ENCODE measurements around the gene PLEKHJ1. TPM values are rescaled to one million over a fixed set of nuclear protein-coding genes. Genes with fewer than 3 reads are reported as not detected.

The PLEKHJ1 gene
- polyA plus RNA-seq, 2 donors: 55.5 to 59.5 TPM

DNA sequence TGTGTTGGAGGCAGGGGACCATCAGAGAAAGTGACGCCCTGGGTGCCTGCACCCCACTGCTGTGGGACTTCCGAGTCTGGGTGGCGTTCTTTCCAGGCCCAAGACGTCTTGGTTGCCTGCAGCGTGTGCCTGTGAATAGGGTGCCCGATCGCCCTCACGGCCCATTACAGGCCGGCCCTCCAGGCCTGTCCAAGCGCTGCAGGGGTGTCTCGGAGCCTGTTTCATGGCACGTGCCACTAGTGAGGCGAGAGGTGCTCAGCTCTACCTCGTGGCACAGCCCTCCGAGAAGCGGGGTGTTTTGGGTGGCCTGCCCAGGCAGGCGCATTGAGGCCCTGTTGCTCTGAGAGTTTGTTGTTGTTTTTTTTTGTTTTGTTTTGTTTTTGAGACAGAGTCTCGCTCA, 42.3 kb downstream of the PLEKHJ1 start:
- H3K4me1 ChIP-seq (ENCODE audit: control insufficient read depth in 2 of 2, insufficient read depth in 2 of 2, low read length in 1 of 2): no peaks in the 10 kb centered on the region
- no peaks in the 10 kb centered on the region for H3K9me3 ChIP-seq (ENCODE audit: control insufficient read depth in 2 of 2, insufficient read depth in 1 of 2, low read depth in 1 of 2, low read length in 1 of 2)
- WGBS, 2 donors: 95% methylated on average over 18 of the region's 18 CpGs
- H3K4me3 ChIP-seq (ENCODE audit: low read depth in 1 of 2, low read length in 2 of 2): no peak overlapping the region
- no peaks in the 10 kb centered on the region for H3K27me3 ChIP-seq (ENCODE audit: control insufficient read depth in 1 of 2, insufficient read depth in 2 of 2, low read length in 2 of 2)
- no peak overlapping the region for H3K27ac ChIP-seq (ENCODE audit: low read depth in 2 of 2, low read length in 1 of 2)
- peaks cover 9 to 59% of the 10 kb centered on the region in 2 donors for H3K36me3 ChIP-seq (ENCODE audit: control insufficient read depth in 2 of 2, insufficient read depth in 2 of 2, low read length in 1 of 2)

DNA sequence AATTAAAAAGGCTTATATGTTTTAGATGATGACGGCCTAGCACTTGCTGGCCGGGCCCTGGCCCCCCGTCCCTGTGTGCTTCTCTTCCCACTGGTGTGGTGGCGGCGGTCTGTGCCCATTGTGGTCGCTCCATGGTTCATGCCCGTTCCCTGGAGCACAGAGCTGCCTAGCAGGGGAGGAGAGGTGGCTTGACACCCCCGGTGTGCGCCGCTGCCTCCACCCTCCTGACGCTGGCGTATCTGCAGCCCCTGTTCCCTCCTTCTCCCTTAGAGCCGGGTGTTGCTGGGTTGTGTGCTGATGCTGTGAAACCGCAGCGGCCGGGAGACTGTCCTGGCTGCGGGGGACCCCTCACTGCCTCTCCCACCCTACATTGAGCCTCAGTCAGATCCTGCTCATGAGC, 43.3 kb downstream of the PLEKHJ1 start:
- Histone ChIP-seq H3K4me1 (ENCODE audit: control insufficient read depth in 2 of 2, insufficient read depth in 2 of 2, low read length in 1 of 2) (no peaks in the 10 kb centered on the region), H3K27ac (ENCODE audit: low read depth in 2 of 2, low read length in 1 of 2) (no peak overlapping the region), H3K4me3 (ENCODE audit: low read depth in 1 of 2, low read length in 2 of 2) (no peak overlapping the region), H3K9me3 (ENCODE audit: control insufficient read depth in 2 of 2, insufficient read depth in 1 of 2, low read depth in 1 of 2, low read length in 1 of 2) (no peaks in the 10 kb centered on the region), H3K36me3 (ENCODE audit: control insufficient read depth in 2 of 2, insufficient read depth in 2 of 2, low read length in 1 of 2) (peaks cover 9 to 64% of the 10 kb centered on the region in 2 donors), H3K27me3 (ENCODE audit: control insufficient read depth in 1 of 2, insufficient read depth in 2 of 2, low read length in 2 of 2) (no peaks in the 10 kb centered on the region)
- WGBS, 2 donors: 97% methylated on average over 16 to 17 of the region's 17 CpGs

DNA sequence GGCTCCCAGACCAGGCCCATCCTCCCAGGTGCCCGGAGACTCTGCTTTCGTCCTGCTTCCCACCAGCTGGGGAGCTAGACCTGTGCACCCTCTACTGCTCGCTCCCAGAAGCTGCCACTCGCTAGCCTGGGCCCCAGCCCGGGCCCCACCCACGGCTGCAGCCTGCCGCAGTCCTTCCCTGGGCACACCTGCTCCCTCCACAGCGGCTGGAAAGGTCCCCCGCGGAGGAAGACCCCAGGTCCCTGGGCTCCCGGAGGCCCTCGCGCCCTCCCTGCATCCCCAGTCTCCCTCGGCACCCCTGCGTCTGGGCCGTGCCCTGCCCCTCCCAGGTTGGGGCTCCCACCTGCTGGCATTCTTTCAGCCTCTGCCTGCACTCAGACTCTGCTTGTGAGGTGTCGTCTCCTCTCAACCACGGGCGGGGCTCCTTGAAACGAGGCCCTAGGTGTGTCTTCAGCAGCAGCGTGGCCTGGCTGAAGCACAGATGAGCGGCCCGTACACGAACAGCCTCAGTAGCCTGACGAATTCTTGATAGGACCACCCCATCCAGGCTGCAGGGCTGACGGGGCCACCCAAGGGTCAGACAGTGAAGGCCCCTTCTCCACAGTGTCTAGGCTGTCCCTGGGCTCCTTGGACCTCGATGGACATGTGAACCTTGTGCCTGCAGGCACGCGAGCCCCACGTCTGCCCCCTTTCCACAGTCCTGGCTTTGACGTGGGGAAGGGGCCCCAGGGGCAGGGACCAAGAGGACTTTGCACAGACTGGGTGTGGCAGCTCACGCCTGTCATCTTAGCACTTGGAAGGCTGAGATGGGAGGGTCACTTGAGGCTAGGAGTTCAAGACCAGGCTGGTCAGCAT, 44.4 kb downstream of the PLEKHJ1 start:
- Histone ChIP-seq H3K27ac (ENCODE audit: low read depth in 2 of 2, low read length in 1 of 2) (no peak overlapping the region), H3K9me3 (ENCODE audit: control insufficient read depth in 2 of 2, insufficient read depth in 1 of 2, low read depth in 1 of 2, low read length in 1 of 2) (no peaks in the 10 kb centered on the region), H3K4me1 (ENCODE audit: control insufficient read depth in 2 of 2, insufficient read depth in 2 of 2, low read length in 1 of 2) (peaks cover 0 to 4% of the 10 kb centered on the region in 2 donors), H3K27me3 (ENCODE audit: control insufficient read depth in 1 of 2, insufficient read depth in 2 of 2, low read length in 2 of 2) (no peaks in the 10 kb centered on the region), H3K4me3 (ENCODE audit: low read depth in 1 of 2, low read length in 2 of 2) (no peak overlapping the region), H3K36me3 (ENCODE audit: control insufficient read depth in 2 of 2, insufficient read depth in 2 of 2, low read length in 1 of 2) (peaks cover 9 to 69% of the 10 kb centered on the region in 2 donors)
- 81 to 86% methylated on average over 32 of the region's 32 CpGs for WGBS, 2 donors

- 92 to 93% methylated on average over 36 to 37 of the region's 37 CpGs for WGBS, 2 donors
- no peak overlapping the region for H3K4me3 ChIP-seq (ENCODE audit: low read depth in 1 of 2, low read length in 2 of 2)
- no peaks in the 10 kb centered on the region for H3K27me3 ChIP-seq (ENCODE audit: control insufficient read depth in 1 of 2, insufficient read depth in 2 of 2, low read length in 2 of 2)
- H3K27ac ChIP-seq (ENCODE audit: low read depth in 2 of 2, low read length in 1 of 2): no peak overlapping the region
- H3K9me3 ChIP-seq (ENCODE audit: control insufficient read depth in 2 of 2, insufficient read depth in 1 of 2, low read depth in 1 of 2, low read length in 1 of 2): no peaks in the 10 kb centered on the region
- peaks cover 7 to 67% of the 10 kb centered on the region in 2 donors for H3K36me3 ChIP-seq (ENCODE audit: control insufficient read depth in 2 of 2, insufficient read depth in 2 of 2, low read length in 1 of 2)
- peaks cover 0 to 7% of the 10 kb centered on the region in 2 donors for H3K4me1 ChIP-seq (ENCODE audit: control insufficient read depth in 2 of 2, insufficient read depth in 2 of 2, low read length in 1 of 2)
These were observed 45.2 kb downstream of the PLEKHJ1 start for GRCh38 chr19:2190848-2191455.

GRCh38 chr19:2189880-2190279, 46.2 kb downstream of the PLEKHJ1 start:
- Histone ChIP-seq H3K4me1 (ENCODE audit: control insufficient read depth in 2 of 2, insufficient read depth in 2 of 2, low read length in 1 of 2) (peaks cover 0 to 7% of the 10 kb centered on the region in 2 donors), H3K4me3 (ENCODE audit: low read depth in 1 of 2, low read length in 2 of 2) (no peak overlapping the region), H3K36me3 (ENCODE audit: control insufficient read depth in 2 of 2, insufficient read depth in 2 of 2, low read length in 1 of 2) (peaks cover 0 to 56% of the 10 kb centered on the region in 2 donors), H3K27me3 (ENCODE audit: control insufficient read depth in 1 of 2, insufficient read depth in 2 of 2, low read length in 2 of 2) (no peaks in the 10 kb centered on the region), H3K9me3 (ENCODE audit: control insufficient read depth in 2 of 2, insufficient read depth in 1 of 2, low read depth in 1 of 2, low read length in 1 of 2) (no peaks in the 10 kb centered on the region), H3K27ac (ENCODE audit: low read depth in 2 of 2, low read length in 1 of 2) (no peak overlapping the region)
- 76 to 89% methylated on average over 16 of the region's 16 CpGs for WGBS, 2 donors

DNA sequence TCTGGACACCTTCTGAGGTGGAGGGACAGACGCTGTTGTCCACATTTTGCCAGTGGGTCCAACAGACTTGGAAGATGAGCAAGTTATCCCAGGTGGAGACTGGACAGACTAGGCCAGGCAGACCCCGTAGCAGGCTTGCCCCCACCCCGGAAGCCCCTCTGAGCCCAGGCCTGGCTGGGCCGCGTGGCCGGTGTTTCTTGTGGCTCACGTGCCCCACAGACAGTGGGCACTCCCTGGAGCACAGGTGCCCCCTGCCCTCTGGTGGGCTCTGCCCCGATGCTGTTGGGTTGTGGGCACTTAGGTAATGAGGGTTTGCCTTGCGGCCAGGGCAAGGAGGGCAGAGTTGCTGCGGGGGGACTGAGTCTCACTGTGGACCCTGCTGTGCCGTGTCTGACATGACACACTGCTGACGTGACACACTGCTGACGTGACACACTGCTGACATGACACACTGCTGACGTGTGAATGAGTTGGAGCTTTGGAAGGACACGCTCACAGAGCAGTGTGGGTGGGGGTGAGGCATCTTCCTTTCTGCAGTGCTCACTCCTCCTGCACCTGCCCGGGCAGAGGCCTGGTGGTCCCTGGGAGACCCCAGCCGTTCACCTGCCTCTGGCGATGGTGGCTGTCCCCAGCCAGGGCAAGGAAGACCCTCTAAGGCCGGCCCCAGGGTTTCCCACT, 47.3 kb downstream of the PLEKHJ1 start:
- 90 to 94% methylated on average over 19 of the region's 19 CpGs for WGBS, 2 donors
- Histone ChIP-seq H3K27me3 (ENCODE audit: control insufficient read depth in 1 of 2, insufficient read depth in 2 of 2, low read length in 2 of 2) (no peaks in the 10 kb centered on the region), H3K9me3 (ENCODE audit: control insufficient read depth in 2 of 2, insufficient read depth in 1 of 2, low read depth in 1 of 2, low read length in 1 of 2) (no peaks in the 10 kb centered on the region), H3K4me1 (ENCODE audit: control insufficient read depth in 2 of 2, insufficient read depth in 2 of 2, low read length in 1 of 2) (peaks cover 0 to 7% of the 10 kb centered on the region in 2 donors), H3K36me3 (ENCODE audit: control insufficient read depth in 2 of 2, insufficient read depth in 2 of 2, low read length in 1 of 2) (peaks cover 0 to 56% of the 10 kb centered on the region in 2 donors), H3K4me3 (ENCODE audit: low read depth in 1 of 2, low read length in 2 of 2) (no peak overlapping the region), H3K27ac (ENCODE audit: low read depth in 2 of 2, low read length in 1 of 2) (no peak overlapping the region)

DNA sequence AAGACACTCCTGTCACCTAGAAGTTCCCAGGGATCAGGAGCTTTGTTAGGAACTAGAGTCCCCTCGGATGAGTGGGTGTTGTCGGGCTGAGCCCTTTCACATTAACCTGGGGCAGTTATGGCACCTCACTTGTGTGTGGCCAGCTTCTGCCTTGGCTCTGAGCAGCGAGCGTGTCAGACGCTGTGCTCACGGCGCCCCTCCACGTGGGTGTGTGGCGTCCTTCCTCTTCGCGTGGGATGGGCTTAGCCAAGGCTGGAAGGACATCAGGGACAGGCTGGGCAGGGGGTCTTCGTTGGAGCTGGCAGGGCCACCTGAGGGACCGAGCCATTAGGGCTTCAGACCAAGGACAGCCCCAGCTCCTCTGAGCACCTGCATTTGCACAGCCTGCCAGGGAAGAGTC, 49.0 kb downstream of the PLEKHJ1 start:
- Histone ChIP-seq H3K27me3 (ENCODE audit: control insufficient read depth in 1 of 2, insufficient read depth in 2 of 2, low read length in 2 of 2) (no peaks in the 10 kb centered on the region), H3K4me3 (ENCODE audit: low read depth in 1 of 2, low read length in 2 of 2) (no peak overlapping the region), H3K27ac (ENCODE audit: low read depth in 2 of 2, low read length in 1 of 2) (peak overlapping the region in 1 of 2 donors; percentile 9), H3K36me3 (ENCODE audit: control insufficient read depth in 2 of 2, insufficient read depth in 2 of 2, low read length in 1 of 2) (peaks cover 4 to 55% of the 10 kb centered on the region in 2 donors), H3K9me3 (ENCODE audit: control insufficient read depth in 2 of 2, insufficient read depth in 1 of 2, low read depth in 1 of 2, low read length in 1 of 2) (no peaks in the 10 kb centered on the region), H3K4me1 (ENCODE audit: control insufficient read depth in 2 of 2, insufficient read depth in 2 of 2, low read length in 1 of 2) (peaks cover 0 to 7% of the 10 kb centered on the region in 2 donors)
- WGBS, 2 donors: 85 to 88% methylated on average over 13 of the region's 13 CpGs

DNA sequence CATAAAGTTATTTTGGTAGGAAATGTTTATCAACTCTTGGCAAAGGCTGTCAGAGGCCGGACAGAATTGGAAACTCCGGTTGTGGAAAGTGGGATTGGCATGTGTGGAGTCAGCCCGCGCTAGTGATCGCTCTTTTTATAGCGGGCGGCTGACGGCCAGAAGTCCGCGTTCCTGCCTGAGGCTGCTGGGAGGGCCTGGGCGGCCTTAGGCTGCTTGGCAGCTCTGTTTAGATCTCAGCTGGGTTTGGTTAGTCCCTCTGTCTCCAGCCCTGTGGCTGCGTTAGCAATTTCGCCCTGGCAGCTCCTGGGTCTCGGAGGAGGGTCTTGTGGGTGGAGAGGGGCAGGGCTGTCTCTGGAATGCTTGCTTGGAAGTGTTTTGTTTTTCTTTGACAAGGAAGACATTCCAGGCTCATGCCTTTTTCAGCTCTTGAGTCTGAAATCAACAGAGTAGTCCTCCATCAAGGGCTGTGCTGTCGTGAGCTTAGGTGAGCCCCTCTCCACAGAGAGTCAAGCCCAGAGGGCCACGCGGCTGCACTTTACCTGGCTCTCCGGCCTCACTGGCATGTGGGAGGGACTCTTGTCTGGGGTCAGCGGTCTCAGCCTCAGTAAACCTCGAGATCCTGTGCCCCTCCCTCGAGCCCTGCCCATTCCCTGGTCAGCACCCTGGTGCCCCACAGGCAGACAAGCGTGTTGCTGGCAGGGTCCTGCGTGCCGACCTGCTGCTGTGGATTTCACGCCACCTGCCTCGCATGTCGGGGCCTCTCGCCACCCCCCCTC, 49.9 kb downstream of the PLEKHJ1 start:
- H3K27ac ChIP-seq (ENCODE audit: low read depth in 2 of 2, low read length in 1 of 2): peak overlapping the region; percentile 52 to 56
- H3K4me3 ChIP-seq (ENCODE audit: low read depth in 1 of 2, low read length in 2 of 2): no peak overlapping the region

DNA sequence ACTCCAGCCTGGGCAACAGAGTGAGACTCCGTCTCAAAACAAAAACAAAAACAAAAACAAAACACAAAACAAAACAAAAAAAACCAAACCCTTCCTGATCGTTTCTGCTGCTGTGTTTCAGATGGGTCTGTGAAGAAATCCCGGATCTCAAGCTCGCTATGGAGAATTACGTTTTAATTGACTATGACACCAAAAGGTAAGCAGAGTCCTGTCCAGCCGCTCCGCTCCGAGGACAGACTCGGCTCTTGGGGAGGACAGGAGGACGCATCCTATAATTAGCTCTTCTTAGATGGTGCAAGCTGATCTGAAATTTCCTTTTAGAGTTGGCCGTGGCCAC, 50.4 kb downstream of the PLEKHJ1 start:
- H3K9me3 ChIP-seq (ENCODE audit: control insufficient read depth in 2 of 2, insufficient read depth in 1 of 2, low read depth in 1 of 2, low read length in 1 of 2): no peaks in the 10 kb centered on the region
- H3K27ac ChIP-seq (ENCODE audit: low read depth in 2 of 2, low read length in 1 of 2): no peak overlapping the region
- no peaks in the 10 kb centered on the region for H3K27me3 ChIP-seq (ENCODE audit: control insufficient read depth in 1 of 2, insufficient read depth in 2 of 2, low read length in 2 of 2)
- H3K4me1 ChIP-seq (ENCODE audit: control insufficient read depth in 2 of 2, insufficient read depth in 2 of 2, low read length in 1 of 2): peaks cover 0 to 14% of the 10 kb centered on the region in 2 donors
- peaks cover 4 to 49% of the 10 kb centered on the region in 2 donors for H3K36me3 ChIP-seq (ENCODE audit: control insufficient read depth in 2 of 2, insufficient read depth in 2 of 2, low read length in 1 of 2)
- H3K4me3 ChIP-seq (ENCODE audit: low read depth in 1 of 2, low read length in 2 of 2): no peak overlapping the region
- 59 to 60% methylated on average over 11 of the region's 11 CpGs for WGBS, 2 donors

More for the DNA sequence above, 49.9 kb downstream of the PLEKHJ1 start:
- peaks cover 0 to 8% of the 10 kb centered on the region in 2 donors for H3K4me1 ChIP-seq (ENCODE audit: control insufficient read depth in 2 of 2, insufficient read depth in 2 of 2, low read length in 1 of 2)
- WGBS, 2 donors: 65 to 67% methylated on average over 28 of the region's 28 CpGs
- H3K27me3 ChIP-seq (ENCODE audit: control insufficient read depth in 1 of 2, insufficient read depth in 2 of 2, low read length in 2 of 2): no peaks in the 10 kb centered on the region
- H3K36me3 ChIP-seq (ENCODE audit: control insufficient read depth in 2 of 2, insufficient read depth in 2 of 2, low read length in 1 of 2): peaks cover 4 to 49% of the 10 kb centered on the region in 2 donors
- no peaks in the 10 kb centered on the region for H3K9me3 ChIP-seq (ENCODE audit: control insufficient read depth in 2 of 2, insufficient read depth in 1 of 2, low read depth in 1 of 2, low read length in 1 of 2)
